SK-N-SH (cell line): ENCODE data around the gene FAM110A.

Experiments used
- GABPA ChIP-seq: IDR thresholded peaks from 2 replicates; pipeline ENCODE4 v1.4.0; 2012; ENCODE audit warnings: low read depth, mild to moderate bottlenecking
- TF ChIP-seq, protein P1 (sequence below): fragments of 200-600 bp; sonication (generic); IDR thresholded peaks from 2 replicates; pipeline ENCODE4 v1.6.1; 2017; ENCODE audit warnings: antibody characterized with exemption, mild to moderate bottlenecking, moderate library complexity

DNA sequence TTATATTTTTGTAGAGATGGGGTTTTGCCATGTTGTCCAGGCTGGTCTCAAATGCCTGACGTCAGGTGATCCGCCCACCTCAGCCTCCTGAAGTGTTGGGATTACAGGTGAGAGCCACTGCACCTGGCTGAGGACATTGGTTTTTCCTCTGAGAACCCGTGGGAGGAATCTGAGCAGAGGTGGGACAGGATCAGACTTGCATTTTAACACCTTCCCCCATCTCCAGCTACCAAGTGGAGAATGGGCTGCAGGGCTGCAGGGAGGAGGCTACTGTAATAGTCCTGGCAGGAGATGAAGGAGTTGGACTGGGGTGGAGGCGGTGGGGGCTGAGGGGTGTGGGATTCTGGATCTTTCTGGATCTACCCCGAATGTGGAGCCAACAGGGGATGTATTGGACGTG, 24.5 kb downstream of the FAM110A start:
- TF ChIP-seq, protein P1, sequence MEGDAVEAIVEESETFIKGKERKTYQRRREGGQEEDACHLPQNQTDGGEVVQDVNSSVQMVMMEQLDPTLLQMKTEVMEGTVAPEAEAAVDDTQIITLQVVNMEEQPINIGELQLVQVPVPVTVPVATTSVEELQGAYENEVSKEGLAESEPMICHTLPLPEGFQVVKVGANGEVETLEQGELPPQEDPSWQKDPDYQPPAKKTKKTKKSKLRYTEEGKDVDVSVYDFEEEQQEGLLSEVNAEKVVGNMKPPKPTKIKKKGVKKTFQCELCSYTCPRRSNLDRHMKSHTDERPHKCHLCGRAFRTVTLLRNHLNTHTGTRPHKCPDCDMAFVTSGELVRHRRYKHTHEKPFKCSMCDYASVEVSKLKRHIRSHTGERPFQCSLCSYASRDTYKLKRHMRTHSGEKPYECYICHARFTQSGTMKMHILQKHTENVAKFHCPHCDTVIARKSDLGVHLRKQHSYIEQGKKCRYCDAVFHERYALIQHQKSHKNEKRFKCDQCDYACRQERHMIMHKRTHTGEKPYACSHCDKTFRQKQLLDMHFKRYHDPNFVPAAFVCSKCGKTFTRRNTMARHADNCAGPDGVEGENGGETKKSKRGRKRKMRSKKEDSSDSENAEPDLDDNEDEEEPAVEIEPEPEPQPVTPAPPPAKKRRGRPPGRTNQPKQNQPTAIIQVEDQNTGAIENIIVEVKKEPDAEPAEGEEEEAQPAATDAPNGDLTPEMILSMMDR: no peak
- TF ChIP-seq GABPA: no peak
